C4-2B (cell line): ENCODE results near the gene MAP2.

Experiments used
- ZFX ChIP-seq: fragments of 450-650 bp; IDR thresholded peaks from 2 replicates; pipeline ENCODE4 v1.6.1; 2017
- TF ChIP-seq, protein P1 (sequence below): fragments of 450-650 bp; conservative IDR thresholded peaks from 2 replicates; pipeline ENCODE4 v1.5.1; 2017; ENCODE audit warnings: mild to moderate bottlenecking

DNA sequence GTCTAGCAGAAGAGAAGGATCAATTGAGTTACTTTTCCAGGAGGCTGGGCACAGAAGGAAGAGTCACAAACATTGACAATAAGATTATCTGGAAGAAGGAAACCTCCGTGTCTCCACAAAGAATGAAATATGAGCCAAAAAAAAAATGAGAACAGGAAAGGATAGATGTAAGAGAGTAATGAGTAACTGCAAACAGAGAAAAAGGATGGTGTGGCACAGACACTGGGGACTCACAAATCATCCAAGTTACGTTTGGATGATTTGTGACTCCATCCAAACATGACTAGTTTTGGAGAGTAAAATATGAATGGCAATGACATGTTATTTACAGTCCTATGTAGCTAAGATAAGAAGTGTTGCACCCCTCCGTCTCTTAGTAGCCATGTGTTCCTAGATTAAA, 42.8 kb upstream of the MAP2 start:
- TF ChIP-seq, protein P1, sequence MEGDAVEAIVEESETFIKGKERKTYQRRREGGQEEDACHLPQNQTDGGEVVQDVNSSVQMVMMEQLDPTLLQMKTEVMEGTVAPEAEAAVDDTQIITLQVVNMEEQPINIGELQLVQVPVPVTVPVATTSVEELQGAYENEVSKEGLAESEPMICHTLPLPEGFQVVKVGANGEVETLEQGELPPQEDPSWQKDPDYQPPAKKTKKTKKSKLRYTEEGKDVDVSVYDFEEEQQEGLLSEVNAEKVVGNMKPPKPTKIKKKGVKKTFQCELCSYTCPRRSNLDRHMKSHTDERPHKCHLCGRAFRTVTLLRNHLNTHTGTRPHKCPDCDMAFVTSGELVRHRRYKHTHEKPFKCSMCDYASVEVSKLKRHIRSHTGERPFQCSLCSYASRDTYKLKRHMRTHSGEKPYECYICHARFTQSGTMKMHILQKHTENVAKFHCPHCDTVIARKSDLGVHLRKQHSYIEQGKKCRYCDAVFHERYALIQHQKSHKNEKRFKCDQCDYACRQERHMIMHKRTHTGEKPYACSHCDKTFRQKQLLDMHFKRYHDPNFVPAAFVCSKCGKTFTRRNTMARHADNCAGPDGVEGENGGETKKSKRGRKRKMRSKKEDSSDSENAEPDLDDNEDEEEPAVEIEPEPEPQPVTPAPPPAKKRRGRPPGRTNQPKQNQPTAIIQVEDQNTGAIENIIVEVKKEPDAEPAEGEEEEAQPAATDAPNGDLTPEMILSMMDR, result no peak
- TF ChIP-seq ZFX, result no peak
